SIG-M5 treated with dmso at 0.1 percent for 504 hours (cell line): ENCODE data around the gene SLC25A23.
A peak's percentile ranks its signal among the peaks of the same experiment; 100 is the strongest.
"Not testable (repeated sequence)": the region's sequence is repeated elsewhere in the genome, so short reads cannot be mapped to it uniquely, and the experiment has no call there.

Experiments used
- DNase-seq: peaks from one replicate; lab custom pipeline; 2025; ENCODE audit not compliant: unreplicated experiment; lab: John Stamatoyannopoulos, UW

The SLC25A23 gene

DNA sequence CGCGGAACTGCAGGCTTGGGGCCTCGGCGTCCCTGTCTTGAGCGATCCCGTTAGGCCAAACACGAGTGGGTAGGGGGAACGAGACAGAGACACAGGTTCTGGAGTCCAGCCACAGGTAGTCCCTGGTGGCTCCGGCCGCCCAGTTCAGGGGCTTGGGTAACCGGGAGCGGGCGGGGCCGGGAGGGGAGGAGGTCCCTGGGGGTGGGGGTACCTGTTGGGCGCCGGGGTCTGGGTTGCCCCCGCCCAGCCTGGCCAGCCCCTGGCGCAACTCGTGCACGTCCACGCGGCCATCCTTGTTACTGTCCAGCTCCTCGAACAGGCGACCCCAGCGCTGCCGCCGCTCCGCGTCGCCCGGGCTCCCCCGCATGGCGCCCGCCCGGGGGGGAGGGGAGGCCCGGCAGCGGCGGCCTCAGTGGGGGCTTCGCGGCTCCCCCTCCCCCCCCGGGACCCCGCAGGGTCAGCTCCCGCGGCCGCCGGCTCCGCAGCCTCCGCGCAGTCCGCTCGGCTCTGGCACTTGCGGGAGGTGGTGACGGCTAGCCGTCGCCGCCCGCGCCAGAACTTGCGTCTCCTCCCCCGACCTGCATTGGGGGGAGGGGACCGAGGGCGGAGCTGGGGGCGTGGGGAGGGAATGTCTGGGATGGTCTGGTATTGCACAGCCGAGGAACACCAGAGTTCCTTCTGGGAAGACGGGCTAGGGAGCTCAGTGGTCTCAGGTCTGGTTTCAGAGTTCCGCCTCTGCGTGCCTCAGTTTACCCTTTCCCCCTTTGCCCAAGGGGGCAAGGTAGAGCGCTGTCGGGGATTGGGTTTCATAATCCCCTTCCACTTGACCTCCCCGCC is at the start of gene SLC25A23:
TSS of gene SLC25A23 (minus strand) at position 531 of the 837 bp plus-strand sequence. CDS start at position 367, 164 bp downstream.
- peak; percentile 56 for DNase-seq

DNA sequence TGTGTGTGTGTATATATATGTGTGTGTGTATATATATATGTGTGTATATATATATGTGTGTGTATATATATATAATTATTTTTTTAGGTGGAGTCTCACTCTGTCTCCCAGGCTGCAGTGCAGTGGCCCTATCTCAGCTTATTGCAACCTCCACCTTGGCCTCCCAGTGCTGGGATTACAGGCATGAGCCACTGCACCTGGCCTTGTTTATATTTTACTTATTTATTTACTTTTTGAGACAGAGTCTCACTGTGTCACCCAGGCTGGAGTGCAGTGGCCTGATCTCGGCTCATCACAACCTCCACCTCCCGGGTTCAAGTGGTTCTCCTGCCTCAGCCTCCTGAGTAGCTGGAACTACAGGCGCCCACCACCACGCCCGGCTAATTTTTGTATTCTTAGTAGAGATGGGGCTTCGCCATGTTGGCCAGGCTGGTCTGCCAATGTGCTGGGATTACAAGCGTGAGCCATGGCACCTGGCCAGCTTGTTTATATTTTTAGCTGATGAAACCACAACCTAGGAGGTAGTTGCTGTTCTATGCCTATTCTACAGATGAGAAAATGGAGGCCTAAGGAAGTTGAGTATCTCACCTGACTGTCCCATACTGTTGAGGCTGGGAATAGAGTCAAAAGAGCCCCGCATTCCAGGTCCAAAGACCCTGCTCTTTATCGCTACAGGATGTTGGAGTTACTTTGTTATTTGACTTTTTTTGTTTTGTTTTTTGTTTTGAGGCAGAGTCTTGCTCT is 48.6 kb upstream of the SLC25A23 start:
- DNase-seq, result not testable (repeated sequence)

DNA sequence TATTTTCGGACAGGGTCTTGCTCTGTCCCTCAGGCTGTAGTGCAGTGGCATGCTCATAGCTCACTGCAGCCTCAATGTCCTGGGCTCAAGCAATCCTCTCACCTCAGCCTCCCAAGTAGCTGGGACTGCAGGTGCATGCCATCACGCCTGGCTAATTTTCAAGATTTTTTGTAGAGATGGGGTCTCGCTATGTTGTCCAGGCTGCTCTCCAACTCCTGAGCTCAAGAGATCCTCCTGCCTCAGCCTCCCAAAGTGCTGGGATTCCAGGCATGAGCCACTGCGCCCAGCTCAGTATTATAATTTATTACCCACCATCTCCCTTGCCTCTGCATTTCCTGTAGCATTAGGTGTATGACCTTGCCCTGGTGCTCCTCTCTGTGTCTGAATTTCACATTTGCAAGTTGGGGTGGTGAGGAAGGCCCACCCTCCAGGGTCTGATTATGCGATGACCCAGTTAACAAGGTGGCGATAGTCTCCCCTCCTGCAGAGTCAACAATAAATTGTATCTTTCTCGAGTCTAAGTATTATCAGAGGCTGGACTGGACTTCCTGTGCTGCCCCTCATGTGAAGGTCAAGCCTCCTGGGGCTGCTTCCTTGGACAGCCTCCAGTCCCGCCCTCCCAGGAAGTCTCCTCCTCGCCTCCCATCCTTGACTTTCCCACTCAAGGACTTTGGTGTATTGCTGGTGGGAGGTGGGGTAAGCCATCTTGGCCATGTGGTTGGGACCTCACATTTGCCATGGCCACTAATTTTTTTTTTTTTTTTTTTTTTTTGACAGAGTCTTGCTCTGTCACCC is 44.0 kb upstream of the SLC25A23 start:
- DNase-seq, result no peak

DNA sequence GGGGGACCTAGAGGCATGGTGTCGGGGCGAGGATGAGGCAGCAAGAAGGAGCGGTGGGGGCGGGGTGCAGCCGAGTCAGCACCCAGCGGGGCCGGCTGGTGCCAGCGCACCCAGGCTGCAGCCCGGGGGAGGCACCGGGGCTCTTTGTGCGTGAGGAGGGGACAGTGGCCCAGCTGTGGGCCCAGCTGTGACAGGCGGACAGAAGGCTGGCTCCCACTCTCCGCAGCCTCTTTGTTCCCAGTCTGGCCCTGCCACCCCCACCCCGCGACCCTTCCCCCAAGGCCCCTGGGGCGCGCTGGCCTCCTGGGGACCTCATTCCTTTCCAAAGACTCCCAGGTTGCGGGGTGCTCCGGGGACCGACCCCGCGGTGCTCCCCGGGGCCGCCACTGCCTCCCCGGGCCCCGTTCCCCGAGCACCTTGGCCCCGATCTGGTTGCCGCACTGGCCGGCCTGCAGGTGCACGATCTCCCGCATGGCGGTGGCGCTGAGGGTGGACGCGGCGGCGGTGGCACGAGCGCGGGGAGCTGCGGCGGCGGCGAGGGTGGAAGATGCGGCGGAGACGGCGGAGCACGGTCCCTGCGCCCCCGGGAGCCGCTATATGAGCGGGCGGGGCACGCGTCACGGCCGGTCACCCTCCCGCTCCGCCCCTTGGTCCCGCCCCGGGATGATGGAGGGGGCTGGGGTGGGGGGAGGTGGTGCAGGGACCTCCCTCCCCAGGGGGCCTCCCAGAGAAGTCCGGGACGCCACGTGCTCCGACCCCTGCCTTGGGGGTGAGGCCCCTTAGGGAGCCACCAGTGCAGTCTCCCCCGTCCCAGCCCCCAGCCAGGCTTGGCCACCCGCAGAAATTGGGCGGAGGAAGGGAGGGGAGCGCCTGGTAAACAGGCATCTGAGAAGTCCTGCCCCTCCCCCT is 42.4 kb upstream of the SLC25A23 start, which contains the start of gene TUBB4A:
TSS of gene TUBB4A (minus strand) at position 570 of the 909 bp plus-strand sequence. CDS start at position 473, 97 bp downstream.
- no peak for DNase-seq

DNA sequence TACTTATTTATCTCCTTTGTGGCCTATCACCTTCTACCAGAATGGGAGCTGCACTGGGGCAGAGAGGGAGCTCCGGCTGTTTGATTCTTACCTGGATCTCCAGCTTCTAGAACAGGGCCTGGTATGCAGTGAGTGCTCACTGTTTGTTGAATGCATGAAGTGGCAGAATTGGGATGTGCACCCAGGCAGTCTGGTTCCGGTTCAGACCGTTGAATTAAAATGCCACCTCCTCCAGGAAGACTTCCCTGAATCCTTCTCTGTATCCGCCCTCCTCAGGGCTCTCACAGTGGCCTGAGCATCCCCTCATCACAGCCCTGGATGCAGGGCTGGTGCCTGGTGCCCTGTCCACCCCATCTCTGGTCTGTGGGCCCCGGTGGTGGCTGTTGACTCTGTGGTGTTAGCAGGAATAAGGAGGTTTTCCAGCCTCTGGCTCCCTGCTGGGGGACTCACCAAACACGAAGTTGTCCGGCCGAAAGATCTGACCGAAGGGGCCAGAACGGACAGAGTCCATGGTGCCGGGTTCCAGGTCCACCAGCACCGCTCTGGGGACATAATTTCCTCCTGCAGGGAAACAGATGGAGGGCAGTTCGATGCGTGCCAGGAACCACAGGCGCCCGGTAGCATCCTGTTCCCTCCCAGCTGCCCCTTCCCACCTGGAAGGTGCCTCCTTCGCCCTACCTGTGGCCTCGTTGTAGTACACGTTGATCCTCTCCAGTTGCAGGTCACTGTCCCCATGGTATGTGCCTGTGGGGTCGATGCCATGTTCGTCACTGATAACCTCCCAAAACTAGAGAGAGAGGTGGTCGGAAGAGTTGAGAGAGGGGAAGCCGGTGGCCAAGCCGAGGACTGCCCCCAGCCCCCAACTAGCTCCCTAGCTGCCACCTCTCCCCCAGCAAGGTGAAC is 41.5 kb upstream of the SLC25A23 start:
- no peak for DNase-seq

DNA sequence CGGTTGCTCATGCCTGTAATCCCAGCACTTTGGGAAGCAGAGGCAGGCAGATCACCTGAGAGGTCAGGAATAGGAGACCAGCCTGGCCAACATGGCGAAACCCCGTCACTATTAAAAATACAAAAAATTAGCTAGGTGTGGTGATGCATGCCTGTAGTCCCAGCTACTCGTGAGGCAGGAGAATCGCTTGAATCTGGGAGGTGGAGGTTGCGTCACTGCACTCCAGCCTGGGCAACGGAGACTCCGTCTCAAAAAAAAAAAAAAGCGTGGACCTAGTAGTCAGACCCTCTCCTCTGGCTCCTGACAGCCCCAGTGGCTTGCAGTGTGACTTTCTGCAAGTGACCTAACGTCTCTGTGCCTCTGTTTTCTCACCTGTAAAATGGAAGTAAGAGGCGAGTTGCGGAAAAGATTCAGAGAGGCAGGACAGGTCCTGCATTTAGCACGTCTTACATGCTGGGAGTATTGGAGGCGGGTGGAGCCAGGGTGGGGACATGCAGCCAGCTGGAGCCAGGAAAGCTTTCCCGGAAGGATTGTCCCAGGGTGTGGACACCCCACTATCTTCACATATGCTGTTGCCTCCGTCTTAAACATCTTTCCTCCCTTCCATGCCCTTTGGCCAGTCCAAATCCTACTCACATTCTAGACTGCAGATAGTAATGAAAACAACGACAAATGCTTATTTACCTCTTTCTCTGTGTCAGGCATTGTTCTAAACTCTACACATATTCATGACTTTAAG is 39.6 kb upstream of the SLC25A23 start:
- no peak for DNase-seq

DNA sequence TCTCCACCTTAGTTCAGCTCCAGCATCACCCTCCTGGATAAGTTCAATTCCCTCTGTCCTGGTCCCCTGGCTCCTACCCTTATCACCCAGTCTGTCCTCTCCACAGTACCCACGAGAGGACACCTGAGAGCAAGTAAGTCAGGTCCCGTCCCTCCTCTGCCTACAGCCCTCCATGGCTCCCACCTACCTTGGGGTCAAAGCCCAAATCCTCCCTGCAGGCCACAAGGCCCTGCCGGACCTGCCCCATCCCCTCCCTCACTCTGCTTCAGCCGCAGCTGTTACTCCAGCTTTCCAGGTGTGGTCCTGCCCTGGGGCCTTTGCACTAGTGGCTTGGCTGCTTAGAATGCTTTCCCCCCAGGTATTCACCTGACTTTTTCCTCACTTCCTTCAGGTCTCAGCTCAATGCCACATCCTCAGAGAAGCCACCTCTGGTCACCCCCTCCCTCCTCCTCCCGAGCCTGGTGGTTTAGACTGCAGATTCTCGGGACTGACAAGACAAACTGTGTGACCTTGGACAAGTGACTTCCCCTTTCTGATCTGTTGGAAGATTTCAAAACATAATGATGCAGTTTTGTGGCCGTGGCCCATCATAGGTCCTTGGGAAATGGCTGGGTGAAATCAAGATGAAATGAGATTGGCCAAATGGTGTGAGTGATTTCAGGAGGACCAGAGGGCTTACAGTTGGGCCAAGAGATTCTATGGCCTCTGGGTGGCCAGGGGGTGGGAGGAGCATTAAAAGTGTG is 38.9 kb upstream of the SLC25A23 start:
- peak; percentile 90 for DNase-seq

DNA sequence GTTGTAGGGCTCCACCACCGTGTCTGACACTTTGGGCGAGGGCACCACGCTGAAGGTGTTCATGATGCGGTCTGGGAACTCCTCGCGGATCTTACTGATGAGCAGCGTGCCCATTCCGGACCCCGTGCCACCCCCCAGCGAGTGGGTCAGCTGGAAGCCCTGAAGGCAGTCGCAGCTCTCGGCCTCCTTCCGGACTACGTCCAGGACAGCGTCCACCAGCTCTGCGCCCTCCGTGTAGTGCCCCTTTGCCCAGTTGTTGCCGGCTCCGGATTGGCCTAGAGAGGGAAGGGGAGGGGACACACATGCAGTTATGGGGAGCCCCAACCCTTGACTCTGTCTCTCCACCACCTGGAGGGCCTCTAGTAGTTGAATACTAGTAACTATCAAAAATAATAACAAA is 36.4 kb upstream of the SLC25A23 start:
- DNase-seq, result no peak

DNA sequence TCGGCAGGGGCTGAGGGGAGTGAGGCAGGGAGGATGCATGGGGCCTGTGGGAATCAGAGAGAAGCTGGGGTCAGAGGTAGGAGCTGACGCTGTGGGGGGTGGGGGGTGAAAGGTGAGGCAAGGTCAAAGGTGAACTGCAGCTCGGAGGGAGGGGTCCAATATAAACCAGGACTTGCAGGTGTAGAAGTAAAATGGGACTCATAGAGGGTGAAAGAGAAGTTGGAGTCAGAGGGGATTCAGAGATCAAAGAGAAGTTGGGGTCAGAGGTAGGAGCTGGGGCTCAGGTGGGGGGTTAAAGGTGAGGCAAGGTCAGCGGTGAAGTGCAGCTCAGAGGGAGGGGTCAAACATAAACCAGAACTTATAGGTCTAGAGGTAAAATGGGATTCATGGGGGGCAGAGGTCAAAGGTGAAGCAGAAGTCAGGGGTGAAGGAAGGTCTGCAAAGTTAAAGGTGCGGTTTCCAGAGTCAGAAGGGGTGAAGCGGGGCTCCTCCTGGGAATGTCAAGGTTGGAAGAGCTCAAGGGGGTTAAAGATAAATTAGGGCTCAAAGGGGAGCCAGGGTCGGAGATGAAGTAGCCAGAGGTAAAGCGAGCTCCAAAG is 34.9 kb upstream of the SLC25A23 start:
- DNase-seq, result no peak

DNA sequence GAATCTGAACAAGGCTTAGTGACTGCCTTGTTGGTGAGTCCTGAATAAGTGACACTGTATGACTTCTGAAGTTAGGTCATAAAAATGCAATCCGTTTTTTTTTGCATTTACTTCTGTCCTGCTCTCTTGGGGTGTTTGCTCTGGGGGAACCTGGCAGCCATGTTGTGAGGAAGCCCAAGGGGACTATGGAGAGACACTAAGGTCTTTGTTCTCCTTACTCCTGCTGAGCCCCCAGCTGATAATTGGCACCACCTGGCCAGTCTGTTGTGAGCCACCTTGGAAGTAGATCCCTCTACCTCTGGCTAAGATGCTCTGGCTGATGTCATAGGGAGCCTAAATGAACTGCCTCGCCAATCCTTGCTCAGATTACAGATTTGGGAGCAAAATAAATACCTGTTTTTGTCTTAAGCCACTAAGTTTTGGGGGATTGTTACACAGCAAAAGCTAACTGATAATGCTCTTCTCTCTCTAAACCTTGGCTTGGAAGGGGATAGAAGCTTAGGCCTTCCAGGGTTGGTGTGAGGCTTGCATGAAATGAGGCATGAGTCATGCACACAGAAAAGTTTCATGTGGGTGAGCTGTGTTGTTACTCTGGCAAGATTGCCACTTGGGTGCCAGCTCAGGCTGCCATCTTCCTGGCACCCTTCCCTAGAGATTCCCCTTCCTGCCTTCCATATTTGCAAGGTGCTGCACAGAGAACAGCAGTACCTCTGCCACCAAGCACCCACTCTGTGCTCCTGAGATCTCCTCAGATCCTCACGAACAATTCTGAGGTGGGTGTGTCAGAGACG is 32.4 kb upstream of the SLC25A23 start:
- DNase-seq, result no peak

DNA sequence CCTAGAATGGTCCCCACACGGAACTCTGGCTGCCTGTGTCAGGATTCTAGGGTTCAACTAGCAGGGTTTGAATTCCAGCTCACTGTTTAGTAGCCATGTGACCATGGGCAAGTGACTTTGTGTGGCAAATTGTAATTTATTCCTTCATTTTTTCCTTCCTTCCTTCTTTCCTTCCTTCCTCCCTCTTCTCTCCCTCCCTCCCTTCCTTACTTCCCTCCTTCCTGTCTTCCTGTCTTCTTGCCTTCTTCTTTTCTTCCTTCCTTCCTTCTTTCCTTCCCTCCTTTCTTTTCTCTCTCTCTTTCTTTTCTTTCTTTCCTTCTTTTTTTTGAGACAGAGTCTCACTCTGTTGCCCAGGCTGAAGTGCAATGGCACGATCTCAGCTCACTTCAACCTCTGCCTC is 30.5 kb upstream of the SLC25A23 start:
- no peak for DNase-seq

DNA sequence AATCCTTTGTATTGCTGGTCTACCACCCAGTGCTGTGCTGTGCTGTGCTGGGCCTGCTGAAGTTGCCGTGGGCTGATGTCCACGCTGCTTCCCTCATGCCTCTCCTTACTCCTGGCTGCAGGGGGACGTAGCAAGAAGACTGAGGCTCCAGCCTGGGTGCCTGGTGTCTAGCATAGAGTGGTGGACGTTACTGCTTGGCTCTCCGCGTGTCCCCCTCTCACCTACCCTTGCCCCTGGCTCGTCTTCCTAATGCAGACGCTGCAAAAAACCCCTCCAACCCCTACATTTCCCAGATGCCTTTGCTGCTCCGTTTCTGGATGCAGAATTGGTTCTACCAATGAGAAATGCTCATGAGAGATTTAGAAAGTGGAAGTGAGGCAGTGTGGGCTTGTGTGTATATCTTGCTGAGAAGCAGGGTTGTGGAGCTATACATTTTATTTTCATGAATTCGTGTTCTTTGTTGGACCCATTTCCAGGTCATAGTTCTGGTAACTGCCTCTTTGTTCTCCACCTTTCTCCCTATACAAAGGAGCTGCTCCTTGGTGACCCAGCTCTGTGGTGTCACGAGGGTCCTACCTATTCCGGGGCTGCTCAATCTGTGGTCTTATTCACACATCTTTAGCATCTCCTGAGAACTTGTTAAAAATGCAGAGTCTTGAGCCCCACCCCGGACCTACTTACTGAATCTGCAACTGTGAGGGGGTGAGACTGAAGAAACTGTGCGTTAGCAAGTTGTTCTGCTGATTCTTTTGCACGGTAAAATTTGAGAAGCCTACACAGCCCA is 29.9 kb upstream of the SLC25A23 start:
- DNase-seq, result peak; percentile 27

DNA sequence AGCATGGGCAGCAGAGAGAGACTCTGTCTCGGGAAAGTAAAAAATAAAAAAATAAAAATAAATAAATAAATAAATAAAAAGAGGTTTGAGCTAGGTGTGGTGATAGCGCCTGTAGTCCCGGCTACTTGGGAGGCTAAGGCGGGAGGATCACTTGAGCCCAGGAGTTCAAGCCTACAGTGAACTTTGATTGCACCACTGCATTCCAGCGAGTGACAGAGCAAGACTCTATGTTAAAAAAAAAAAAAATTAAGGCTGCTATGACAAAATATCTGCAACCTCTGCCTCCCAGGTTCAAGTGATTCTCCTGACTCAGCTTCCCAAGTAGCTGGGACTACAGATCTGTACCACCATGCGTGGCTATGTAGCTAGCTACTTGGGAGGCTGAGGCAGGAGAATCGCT is 25.2 kb upstream of the SLC25A23 start:
- DNase-seq, result no peak

DNA sequence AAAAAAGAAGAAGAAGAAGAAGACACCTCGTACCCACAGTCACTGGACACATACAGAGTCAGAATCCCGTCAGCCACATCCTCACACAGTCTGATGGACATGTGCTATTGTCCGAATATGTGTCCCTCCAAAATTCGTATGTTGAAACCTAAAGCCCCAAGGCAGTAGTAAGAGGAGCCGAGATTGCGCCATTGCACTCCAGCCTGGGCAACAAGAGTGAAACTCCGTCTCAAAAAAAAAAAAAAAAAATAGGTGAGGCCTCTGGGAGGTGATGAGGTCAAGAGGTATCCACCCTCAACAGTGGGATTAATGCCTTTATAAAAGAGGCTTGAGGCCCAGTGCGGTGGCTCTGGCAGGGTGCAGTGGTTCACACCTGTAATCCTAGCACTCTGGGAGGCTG is 24.6 kb upstream of the SLC25A23 start:
- no peak for DNase-seq

DNA sequence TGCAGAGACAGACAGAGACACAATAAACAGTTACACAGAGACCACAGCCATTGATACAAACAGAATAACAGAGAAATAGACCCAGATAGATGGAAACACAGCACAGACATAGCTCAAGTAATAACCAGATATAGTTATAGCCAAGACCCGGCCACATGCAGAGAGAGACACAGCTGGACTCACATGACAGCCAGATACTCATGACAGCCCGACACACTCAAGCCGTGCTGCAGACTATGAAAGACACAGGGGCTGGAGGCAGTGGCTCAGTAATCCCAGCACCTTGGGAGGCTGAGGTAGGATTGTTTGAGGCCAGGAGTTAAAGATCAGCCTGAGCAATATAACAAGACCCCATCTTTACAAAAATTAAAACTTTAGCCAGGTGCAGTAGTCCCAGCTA is 23.6 kb upstream of the SLC25A23 start:
- DNase-seq, result no peak

DNA sequence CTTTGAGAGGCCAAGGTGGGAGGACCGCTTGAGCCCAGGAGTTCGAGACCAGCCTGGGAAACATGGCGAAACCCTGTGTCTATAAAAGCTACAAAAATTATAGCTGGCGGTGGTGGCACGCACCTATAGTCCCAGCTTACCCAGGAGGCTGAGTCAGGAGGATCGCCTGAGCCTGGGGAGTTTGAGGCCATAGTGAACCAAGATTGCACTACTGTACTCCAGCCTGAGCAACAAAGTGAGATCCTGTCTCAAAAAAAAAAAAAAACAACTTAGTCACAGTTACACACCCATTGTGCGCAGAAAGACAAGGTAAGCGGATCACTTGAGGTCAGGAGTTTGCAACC is 22.7 kb upstream of the SLC25A23 start:
- DNase-seq, result no peak
